HG02610 (cell line): ENCODE results near the gene GGT5.
"Not testable (repeated sequence)": the region's sequence is repeated elsewhere in the genome, so short reads cannot be mapped to it uniquely, and the experiment has no call there.

ENCODE experiments used
- ATAC-seq: cut with Tn5 transposase; IDR thresholded peaks from one replicate; pipeline ENCODE4 v1.9.1; 2021; ENCODE audit warnings: mild to moderate bottlenecking, moderate library complexity; ENCODE audit not compliant: unreplicated experiment

Gene GGT5

DNA sequence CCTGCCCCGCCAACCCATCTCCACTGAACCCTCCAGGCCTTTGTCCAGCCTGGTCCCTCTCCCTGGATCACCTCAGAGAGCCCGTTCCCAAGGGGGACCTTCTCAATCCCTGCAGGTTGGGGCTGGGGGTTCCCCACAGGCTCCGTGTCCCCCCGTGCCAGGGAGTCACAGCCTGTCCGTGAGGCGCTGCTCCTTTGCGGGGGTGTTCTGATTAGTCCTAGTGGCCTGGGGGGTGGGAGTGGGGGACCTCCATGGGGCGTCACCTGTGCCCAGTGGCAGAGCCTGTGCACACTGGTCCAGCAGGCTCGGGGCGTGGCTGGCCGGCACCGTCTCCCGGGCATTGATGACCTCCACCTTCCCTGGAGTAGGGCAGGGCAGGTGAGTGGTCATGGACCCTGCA is 11.6 kb downstream of the GGT5 start:
- ATAC-seq: no peak

DNA sequence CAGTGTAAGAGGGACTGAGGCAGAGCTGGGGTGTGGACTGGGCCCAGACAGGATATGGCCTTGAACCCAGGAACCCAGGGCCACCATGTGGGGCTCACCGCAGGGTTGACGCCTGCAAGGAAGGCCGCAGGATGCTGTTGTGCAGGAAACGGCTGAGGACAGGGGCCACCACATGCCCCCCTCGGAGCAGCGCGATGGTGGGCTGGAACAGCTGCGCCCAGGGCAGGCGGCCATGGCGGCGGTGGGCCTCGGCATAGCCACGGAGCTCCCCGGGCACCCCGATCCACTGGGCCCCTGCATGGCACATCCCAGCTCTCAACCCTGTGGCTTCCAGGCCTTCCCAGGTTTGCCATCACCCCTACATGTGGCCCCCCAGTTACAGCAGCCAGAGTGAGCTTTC is 12.2 kb downstream of the GGT5 start:
- ATAC-seq: no peak

DNA sequence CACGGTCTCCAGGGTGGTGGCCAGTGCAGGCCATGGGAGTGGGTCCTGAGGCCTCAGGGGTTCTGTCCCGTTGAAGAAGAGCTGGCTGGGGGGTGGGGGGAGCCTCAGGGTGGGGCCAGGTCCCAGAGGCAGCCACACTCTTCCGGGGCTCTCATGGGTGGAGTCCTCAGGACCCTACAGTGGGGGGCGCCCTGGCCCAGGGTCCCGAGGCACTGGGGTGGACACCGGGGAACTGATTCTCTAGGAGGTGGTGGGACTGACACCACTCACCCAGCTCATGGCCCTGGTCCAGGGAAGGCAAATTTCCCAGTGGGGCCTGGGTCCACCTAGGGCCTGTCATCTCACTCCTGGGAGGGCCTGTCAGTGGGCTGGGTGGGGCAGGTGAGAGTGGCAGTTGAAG is 12.8 kb downstream of the GGT5 start:
- ATAC-seq: no peak

DNA sequence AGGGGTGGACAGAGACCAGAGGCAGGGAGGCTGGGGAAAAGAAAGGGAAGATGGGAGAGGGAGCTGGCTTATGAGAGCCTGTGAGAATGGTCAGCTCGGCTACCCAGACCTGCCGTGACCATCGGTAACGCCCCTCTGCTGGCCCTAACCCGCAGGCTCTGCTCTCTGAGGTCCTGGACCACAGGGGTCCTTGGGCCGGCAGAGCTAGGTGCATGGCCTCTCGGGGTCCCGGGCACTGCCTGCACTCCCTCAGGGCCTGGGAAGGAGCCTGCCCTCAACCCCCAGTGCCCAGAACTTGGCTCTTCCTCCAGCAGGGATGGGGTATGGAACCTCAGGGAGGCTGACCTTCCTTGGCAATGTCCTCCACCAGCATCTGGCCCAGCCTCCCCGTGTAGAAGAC is 13.2 kb downstream of the GGT5 start:
- ATAC-seq: no peak

DNA sequence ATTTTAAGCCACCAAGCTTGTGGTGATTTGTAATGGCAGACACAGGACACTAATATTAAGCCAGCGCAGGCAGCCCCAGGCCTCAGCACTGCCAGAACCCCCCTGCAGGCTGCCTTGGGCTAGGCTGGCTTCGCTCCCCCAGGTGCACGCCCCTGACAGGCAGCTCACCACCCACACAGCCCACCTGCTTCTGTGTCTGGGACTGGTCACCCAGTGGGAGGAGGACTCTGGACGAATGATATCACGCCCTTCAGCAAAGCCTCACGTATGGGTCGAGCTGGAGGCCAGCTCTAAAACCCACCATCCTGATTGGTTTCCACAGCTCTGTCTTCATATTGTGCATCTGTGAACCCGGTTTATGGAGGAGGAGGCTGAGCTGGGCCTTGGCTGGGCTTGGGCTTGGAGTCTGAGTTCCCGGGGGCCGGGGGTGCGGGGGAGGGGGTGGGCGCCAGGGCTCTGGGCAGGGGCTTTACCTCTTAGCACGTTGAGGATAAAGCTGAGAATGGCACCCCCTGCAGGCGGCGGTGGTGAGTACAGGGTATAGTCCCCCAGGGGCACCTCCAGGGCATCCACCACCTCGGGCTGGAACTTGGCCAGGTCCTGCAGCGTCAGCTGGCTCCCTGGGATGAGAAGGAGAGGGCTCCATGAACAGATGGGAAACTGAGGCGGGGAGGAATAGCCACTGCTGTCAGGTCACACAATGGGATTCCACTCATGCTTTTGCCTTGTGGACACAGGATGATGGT is 13.8 kb downstream of the GGT5 start:
- ATAC-seq: no peak

DNA sequence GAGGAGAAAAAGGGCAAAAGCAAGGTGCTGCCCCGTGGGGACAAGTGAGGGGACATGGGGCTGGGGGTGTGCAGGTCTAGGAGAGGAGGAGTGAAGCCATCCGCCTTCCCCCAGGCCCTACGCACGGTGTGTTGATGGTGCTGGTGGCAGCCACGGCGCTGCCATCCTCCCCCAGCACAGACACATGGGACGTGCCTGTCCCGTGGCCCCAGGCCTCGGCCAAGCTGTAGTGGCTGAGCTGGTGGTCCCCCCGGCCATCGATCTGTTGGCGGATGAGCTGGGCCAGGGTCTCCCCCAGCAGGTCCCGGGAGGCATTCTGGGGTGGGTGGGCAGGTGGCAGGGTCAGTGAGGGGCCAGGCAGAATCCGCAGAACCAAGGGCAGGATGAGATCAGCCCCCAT is 18.9 kb downstream of the GGT5 start:
- ATAC-seq: no peak

DNA sequence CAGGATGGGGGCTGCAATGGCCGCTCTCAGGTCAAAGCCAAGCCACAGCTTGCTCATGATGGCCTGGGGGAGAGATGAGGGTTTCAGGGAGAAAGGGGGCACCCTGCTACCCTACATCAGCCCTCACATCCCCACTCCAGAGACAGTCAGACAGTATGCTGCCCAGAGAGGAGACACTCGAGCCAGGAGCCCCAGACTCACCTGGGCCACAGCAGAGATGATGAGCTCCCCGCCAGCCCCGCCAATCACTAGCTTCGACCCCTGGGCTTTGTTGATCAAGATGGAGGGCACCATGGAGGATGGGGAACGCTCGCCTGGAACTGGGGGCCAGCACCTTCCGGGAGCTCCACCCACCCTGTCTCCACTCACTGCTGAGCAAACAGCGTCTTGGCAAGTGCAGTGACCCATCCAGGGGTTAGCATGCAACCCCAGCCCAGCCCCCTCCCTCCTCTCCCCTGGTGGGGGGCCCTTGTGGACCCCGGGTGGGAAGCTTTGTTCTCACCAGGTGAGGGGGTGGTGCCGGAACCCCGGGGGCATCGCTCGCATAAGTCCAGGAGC is 19.8 kb downstream of the GGT5 start:
- ATAC-seq: no peak

DNA sequence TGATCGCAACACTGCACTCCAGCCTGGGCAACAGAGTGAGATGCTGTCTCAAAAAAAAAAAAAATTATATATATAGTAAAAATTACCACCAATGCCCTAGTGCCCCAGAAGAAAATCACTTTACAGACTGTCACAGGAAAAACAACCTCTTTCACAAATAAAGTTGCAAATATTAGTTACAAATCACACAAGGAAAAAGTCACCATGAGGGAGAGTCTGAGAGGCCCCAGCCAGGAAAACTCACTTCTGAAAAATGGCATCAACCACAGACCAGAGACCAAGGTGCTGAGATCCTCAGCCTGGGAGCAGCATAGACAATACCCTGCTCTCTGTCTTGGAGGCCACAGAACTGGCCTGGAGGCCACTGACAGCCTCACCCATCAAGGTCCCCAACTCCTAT is 20.4 kb downstream of the GGT5 start:
- ATAC-seq: no peak

DNA sequence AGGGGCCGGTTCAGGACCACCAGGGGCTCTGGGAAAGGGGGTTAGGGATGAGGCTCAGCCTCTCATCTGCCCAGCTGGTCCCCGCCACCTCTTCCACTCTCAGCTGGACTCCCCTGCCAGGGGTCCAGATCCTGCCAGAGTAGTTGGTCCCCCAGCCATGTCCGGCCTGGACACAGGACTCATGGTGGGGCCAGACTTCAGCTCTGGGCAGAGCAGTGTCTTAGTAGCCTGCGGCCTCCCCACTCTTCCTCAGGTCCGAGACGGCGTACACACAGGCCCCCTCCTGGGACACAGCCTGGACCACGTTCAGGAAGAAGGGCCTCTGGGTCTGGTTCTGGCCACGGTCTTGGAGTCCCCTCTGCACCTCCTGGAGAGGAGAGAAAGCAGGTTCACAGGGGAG is 25.1 kb downstream of the GGT5 start:
- no peak for ATAC-seq

DNA sequence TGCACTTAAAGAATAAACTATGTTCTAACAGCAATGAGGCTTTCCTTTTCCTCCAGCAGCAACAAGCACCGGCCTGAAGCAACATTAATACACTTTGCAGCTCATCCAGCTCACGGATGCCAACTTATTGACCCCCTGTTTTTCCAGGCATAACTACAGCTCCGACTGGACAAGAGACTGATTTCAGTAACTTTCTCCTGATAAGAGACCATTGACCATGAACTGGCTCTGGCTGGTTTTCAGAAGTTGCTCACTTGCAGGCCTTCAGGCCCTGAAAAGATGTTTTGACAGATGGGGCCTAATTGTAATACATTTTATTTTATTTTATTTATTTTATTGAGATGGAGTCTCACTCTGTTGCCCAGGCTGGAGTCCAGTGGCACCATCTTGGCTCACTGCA is 27.5 kb downstream of the GGT5 start:
- no peak for ATAC-seq

DNA sequence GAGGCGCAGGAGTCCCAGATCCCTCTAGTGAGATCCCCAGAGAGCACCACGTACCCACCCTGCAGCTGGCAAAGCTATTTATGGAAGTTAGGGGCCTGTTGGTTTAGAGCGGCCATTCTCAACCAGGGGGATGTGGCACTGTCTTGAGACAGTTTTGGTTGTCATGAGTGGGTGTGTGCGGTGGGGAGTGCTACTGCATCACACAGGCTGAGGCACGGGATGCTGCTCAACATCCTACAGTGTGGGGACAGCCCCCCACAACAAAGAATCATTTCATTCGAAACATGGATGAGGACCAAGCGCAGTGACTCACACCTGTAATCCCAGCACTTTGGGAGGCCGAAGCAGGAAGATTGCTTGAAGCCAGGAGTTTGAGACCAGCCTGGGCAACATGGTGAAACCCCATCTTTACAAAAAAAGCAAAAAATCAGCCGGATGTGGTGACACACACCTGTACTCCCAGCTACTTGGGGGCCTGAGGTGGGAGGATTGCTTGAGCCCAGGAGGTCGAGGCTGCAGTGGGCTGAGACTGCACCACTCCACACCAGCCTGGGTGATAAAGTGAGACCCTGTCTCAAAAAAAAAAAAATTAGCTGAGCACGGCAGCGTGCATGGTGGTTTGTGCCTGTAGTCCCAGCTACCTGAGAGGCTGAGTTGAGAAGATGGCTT is 28.2 kb downstream of the GGT5 start:
- ATAC-seq: no peak

DNA sequence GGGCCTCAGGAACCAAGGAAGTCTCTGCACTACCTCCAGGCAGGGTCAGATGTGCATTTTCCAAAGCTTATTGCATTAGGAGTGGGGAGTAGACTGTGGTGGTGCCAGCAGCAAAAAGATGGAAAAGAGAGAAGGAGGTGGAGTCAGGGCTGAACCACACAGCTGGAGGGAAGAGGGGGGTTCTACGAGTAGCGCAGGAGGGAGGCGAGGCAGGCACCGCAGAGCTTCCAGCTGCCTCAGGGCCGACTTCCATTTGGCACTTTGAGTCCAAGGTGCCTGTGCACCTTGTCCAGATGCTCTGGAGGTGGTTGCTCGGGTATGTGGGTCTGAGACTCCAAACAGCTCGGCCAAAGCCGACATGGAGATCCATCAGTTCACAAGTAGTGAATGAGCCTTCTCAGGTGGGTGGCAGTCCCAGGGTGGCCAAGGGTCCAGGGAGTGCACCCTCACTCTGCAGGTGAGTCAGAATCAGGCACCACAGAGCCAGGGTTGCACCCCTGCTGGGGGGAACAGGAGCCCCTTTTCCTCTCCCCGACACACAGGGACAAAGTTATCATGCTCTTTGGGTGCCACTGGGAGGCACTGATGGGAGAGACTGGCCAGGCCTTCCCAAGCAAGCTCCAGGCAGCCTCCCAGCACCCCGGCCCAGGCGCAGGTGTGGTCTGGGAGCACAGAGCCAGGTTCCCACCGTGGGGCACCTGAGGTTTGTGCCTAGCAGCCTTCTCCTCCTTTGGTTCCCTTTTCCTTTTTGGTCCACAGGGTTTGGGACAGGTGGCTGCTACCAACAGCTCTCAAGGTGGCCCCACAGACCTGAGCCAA is 30.2 kb downstream of the GGT5 start:
- ATAC-seq: no peak

DNA sequence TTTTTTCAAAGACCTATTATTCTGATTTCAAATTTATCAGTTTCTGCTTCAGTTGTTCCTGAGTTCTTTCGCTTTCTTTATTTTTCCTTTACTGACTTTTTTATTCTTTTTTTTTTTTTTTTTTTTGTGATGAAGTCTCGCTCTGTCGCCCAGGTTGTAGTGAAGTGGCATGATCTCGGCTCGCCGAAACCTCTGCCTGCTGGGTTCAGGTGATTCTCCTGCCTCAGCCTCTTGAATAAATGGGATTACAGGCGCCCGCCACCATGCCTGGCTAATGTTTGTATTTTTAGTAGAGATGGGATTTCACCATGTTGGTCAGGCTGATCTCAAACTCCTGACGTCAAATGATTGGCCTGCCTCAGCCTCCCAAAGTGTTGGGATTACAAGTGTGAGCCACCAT is 31.8 kb downstream of the GGT5 start:
- not testable (repeated sequence) for ATAC-seq

DNA sequence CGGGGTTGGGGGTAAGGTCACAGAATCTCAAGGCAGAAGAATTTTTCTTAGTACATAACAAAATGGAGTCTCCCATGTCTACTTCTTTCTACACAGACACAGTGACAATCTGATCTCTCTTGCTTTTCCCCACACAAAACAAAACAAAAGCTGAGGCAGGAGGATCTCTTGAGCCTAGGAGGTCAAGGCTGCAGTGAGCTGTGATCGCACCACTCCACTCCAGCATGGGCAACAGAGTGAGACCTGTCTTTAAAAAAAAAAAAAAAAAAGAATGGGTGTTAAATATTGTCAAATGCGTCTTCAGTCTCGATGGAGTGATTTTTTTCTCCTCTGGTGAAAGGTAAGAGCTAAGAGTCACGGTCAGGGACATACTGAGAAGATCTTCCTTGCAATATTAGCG is 33.2 kb downstream of the GGT5 start:
- not testable (repeated sequence) for ATAC-seq

DNA sequence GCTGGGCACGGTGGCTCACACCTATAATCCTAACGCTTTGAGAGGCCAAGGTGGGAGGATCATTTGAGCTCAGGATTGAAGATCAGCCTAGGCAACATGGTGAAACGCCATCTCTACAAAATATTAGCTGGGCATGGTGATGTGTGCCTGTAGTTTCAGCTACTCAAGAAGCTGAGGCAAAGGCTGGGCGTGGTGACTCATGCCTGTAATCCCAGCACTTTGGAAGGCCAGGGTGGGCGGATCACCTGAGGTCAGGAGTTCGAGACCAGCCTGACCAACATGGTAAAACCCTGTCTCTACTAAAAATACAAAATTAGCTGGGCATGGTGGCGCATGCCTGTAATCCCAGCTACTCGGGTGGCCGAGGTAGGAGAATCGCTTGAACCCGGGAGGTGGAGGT is 34.5 kb downstream of the GGT5 start:
- ATAC-seq: not testable (repeated sequence)

DNA sequence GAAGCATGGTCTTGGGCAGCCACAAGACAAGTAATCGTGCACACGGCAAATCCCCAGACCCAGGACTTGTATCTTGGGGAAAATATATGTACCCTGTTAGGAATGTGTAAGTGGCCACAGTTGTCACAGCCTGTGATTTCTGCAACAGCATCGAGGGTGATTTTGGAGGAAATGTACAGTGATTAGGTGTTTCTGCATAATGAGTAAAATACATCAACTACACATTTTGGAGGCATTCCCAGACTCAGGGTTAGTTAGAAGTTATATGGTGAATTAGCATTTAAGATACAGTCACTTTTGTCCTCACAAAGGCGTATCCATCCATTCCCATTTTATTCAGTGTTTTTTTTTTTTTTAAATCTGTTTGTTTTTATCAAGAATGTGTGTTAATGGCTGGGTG is 35.2 kb downstream of the GGT5 start:
- no peak for ATAC-seq

DNA sequence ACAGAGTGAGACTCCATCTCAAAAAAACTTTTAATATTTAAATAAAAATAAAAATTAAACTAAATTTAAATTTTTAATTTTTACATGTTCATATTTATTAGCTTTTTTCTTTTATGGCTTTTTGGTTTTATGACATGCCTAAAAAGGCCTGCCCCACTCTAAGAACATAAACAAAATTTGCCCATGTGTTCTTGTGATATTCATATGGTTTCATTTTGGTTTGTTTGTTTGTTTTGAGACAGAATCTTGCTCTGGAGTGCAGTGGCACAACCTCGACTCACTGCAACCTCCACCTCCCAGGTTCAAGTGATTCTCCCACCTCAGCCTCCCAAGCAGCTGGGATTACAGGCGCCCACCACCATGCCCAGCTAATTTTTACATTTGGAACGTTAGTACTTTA is 35.9 kb downstream of the GGT5 start:
- ATAC-seq: no peak

DNA sequence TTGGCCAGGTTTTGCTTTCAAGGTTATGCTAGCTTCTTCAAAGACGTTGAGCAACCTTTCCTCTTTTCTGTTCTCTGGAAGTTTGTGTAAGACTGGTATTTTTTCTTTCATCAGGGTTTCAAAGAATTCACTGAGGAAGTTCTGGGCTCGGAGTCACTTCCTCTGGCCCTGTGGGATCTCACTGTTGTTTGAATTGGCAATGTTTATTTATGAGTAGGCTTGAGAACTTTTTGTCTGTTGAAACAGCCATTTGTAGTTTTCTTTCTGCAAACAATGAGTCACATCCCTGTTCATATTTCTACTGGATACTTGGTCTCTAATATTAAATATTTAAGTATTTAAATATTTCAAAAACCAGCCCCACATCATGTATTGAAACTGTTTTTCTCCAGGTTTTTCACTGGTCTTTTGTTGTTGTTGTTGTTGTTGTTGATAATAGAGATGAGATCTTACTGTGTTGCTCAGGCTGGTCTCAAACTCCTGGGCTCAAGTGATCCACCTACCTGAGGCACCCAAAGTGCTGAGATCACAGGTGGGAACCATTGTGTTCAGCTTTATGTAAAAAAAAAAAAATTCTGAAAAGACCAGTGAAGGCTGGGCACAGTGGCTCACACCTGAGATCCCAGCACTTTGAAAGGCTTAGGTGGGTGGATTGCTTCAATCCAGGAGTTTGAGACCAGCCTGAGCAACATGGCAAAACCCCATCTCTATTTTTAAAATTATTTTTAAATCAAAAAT is 36.7 kb downstream of the GGT5 start:
- no peak for ATAC-seq

DNA sequence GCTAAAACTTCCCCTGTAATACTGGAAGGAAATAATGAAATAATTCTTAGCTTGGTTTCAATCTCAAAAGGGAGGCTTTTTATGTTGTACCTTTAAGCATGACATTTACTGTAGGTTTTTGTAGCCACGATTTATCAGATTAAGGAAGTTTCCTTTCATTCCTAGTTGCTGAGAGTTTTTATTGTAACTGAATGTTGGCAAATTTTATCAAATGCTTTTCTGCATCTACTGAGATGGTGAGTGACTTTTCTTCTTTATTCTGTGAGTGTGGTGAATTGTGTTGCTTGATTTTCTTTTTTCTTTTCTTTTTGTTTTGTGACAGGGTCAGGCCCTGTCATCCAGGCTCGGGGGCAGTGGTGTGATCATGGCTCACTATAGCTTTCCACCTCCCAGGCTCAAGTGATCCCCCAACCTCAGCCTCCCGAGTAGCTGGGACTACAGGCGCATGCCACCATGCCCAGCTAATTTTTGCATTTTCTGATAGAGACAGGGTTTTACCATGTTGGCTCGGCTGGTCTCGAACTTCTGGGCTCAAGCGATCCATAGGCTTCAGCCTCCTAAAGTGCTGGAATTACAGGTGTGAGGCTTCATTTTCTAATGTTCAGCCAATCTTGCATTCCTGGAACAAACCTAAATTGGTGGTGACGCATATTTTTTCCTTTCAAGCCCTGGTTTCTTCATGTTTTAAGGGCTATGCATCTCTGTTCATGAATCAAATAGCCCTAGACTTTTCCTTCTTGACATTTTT is 37.4 kb downstream of the GGT5 start:
- ATAC-seq: no peak
